GM21367 (cell line): Measurements from ENCODE around the gene CYP46A1.

Source experiments
- ATAC-seq: cut with Tn5 transposase; IDR thresholded peaks from one replicate; pipeline ENCODE4 v1.9.1; 2021; ENCODE audit not compliant: unreplicated experiment

Gene CYP46A1

DNA sequence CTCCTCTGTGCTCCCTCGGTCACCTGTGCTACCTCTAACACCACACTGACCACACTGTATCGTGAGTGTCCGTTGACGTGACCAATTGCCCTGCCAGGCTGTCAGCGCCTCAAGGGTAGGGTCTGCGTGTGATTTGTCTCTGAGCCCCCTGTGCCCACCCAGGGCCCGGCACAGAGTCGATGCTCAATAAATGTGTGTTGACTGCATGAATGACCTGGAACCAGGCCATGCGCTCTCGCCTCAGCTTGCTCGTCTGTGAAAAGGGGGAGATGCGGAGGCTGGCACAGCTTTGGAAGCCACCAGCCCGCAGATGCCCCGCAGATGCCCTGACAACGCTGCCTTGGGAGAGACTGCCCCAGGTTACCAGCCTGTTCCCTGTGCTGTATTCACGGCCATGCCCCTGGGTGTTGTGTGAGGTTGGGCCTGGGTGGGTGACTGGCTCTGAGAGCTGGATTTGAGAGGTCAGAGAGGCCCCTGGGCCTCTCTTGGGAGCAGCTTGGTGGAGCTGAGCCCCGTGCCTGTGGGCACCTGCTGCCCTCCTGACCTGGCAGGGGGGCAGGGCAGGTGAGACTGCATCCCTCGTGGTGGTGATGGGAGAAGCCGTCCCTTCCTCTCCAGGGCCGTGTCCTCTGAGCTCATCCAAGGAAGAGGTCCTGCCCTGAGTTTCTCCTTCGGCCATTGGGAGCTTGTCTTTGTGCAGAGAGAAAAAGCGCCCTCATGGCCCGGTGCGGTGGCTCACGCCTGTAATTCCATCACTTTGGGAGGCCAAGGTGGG is 43.2 kb downstream of the CYP46A1 start:
- ATAC-seq: no peak

DNA sequence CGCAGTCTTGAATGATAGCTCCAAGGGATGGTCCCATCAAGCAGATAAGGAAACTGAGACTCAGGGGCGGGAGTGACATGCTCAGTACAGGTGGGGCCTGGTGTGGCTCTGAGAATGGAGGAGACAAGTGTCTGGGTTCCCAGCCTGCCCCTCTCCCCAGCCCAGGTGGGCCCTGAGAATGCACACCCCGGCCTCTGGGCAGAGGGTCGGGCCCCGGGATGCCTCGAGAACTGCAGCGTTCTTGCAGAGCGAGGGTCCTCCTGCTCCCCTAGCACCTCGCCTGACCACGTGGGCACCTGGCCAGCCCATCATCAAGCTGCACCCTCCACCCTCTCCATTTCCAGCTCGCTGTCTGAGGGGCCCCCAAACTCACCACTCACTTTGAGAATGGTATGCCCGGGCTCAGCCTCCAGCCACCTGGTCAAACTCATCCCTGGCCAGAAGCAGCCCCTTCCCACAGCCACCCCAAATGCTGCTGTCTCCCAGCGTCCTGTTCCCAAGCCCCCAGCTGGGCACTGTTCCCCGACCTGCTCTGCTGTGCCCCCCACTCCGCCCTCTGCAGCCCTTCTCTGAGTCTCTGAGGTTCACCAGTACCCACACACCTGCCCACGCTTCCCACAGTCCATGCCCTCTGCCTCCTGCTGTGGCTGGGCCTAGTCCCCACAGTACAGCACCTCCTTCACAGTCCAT is 44.3 kb downstream of the CYP46A1 start:
- no peak for ATAC-seq

DNA sequence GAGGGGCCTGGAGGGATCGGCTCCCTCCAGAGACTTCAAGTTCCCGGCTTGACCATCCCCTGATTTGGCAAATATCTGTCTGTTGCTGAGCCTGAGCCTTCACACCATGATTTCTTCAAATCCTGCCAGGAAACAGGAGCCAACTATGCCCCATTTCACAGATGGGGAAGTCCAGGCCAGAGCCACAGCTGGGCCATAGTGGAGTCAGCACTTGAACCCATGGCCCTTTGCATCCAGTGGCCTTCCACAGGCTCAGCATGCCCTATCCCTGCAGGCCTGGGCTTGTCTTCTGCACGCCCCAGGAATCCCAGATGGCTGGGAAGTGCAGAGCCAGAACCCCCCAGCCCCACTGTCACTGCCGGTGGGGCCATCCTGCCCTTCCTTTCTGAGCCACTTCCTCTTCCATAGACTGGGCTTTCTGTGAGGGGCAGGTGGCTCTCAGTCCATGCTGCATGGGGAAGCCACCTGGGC is 44.9 kb downstream of the CYP46A1 start:
- no peak for ATAC-seq

DNA sequence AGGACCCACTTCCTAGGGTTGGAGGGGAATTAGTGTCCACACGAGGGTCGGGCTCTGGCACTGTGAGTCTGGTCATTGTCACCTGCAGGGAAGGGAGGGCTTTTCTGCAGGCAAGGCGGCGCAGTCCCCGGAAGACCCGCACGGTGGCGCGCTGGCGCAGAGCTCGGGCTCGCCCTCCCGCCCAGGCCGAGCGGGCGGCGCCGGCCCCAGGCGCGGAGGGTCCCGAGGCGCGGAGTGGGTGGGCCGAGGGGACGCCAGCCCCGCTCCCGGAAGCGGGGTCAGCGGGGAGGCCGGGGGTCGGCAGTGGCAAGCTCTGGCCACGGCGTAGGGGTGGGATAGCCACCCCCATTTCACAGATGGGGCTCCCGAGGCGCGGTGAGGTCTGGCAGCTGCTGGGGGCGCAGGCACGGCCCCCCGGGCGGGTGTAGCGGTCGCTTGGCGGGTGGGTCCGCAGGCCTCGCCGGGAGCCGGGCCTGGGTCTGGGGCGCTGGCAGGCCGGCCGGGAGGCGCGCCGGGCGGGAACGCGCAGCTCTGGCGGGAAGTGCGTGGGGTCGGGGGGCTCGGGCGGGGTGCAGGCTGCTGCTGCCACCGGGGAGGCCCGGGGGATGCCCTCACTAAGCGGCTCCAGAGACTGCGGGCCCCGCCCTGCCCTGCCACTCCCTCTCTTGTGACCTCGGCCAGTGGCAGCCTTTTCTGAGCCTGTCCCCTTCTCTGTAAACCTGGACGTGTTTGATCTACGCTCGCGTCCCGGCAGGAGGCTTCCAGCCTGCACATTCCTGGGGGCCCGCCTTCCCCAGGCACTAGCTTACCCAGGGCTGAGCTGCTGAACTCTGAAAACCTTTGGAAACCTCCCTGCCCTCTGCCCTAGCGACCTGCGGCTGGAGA is 46.1 kb downstream of the CYP46A1 start:
- ATAC-seq: no peak

DNA sequence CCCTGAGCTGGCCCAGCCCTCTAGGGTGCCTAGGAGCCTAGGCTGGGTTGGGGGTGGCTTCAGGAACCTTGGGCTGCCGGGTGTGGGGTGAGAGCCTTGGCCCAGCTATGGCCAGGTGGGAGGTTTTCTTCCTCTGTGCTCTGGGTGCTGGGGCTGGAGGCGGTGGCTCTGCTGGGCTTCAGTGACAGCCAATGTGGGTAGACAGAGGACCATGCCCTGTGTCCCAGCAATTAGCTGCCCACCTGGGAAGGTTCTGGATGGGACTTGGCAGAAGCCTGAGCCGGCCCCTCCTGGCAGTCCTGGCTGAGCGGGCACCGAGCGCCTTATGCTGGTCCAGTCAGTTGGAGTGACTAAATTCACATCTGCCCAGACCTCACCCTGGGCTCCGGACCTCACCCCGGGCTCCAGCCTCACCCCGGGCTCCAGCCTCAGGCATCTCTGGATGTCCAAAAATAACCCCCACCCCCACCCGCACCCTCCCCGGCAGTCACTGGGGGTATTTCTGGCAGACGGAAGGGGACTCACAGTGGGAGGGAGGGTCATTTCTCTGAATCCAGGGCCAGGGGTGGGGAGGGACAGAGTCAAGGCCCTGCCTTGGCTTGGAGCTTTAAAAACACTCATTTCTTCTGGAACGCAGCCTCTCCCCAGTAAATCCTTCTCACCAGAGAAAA is 46.9 kb downstream of the CYP46A1 start:
- ATAC-seq: no peak

DNA sequence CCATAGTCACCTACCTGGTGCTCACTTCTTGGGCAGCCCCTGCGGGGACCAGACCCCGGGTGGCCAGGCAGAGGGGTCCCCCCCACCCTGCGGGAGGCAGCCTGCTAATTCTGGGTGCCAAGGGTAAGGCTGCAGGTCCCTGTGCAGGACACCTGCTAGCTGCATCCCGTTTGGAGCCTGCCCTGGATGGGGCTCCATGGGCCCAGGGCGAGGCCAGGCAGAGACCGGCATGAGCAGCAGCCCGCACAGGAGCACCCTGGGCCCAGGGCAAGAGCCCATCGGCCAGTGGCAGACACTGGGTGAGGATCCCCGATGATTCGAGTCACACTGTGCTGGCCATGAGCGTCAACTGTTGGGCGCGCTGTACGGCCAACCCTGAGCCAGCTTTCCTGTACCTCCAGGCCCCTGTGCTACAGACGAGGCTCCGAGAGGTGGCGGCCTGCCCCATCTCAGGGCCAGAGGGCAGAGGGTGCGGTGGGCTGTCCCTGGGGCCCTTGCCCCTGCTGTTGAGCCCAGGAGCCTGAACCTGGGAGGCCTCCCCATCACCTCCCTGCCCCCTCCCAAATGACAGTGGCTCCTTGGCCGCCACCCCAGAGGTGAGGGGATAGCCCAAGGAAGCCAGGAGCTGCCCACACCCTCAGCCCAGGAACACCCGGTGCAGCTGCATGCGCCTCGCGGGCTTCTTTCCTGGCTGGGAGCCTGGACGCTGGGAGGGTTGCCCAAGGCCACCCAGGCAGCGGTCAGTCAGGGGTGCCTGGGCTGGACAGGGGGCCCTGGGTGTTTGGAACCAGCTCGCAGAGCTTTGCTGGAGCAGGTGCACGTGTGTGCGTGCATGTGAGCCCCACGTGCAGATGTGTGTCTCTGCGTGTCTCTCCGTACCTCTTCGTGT is 47.7 kb downstream of the CYP46A1 start:
- ATAC-seq: no peak

DNA sequence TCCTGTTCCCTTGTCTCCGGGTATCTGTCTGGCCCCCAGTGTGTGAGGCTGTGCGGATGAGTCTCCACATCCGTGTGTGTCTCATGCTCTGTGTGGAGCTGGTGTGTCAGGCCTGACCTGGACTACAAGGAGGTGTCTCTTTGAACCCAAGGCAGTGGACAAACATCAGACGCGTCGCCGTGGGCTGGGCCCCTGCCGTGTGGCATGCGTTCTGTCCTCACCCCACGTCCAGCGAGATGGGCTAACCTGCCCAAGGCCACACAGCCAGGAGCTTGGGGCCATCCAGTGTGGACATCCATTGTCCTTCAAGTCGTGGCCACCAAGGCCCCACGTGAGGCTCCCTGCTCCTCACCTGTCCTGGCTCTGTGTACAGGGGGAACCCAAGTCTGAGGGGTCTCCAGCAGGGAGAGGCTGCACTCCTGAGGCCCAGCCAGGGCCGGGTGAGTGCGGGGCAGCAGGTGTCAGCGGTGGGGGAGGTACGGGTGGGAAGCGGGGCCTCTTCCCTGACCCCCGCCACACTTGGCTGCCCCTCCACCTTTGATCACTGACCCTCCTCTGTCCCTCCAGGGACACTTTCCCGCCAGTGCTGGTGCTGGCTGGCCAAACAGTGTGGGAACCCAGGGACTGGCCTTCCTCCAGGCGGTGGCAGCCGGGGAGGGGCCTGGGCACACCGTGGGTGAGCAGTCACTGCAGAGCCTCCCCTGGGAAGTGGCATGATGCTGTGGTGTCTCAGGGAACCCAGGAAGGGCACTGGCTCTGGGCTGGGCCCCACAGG is 48.5 kb downstream of the CYP46A1 start:
- ATAC-seq: no peak

DNA sequence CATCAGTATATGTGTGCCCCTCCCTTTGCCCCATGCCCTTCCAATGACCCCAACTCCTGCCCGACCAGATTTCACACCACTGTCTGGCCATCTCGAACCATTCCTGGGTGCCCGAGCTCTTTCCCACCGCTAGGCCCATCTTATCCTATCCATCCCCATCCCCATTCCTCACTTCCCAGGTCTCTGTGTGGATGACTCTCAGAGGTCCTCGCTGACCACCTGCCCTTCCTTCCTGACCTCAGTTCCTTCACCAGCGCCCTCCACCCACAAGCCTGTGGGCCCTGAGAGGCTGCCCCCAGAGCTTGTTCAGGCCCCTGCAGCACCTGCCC is 49.1 kb downstream of the CYP46A1 start:
- ATAC-seq: no peak

DNA sequence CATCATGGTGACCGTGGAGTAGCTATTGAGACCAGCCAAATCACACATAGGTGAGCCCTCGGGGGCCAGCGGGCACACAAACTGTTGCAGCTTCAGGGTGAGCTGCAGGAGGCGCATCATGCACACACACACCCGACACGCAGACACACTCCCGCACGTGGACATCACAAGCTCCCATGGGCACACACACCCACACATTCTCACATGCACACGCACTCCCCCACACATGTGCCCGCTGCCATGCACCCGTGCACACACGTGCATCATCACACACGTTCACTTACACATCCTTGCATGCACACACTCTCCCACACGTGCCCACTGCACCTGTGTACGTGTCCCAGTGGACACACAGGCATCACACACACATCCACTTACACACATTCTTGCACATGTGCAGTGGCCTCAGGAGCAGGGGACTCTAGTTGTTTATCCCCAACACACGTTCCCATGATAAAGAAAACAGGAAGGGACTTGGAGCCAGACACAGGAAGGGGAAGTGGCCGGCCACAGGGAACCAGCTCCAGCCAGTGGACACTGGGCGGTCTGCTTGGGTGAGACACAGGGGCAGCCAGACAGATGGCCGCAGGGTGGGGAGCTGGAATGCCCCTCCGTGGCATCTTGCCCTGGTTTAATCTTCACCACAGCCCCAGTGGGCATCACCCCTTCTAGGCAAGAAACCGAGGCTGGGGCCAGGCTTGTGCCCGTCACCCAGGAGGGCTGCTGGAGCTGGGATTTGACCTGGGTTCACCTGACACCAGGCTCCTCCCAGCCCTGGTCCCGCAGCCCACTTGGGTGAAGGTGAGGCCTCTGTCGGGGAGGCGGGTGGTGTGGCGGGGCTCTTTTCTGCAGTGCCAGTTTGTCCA is 49.7 kb downstream of the CYP46A1 start:
- no peak for ATAC-seq

DNA sequence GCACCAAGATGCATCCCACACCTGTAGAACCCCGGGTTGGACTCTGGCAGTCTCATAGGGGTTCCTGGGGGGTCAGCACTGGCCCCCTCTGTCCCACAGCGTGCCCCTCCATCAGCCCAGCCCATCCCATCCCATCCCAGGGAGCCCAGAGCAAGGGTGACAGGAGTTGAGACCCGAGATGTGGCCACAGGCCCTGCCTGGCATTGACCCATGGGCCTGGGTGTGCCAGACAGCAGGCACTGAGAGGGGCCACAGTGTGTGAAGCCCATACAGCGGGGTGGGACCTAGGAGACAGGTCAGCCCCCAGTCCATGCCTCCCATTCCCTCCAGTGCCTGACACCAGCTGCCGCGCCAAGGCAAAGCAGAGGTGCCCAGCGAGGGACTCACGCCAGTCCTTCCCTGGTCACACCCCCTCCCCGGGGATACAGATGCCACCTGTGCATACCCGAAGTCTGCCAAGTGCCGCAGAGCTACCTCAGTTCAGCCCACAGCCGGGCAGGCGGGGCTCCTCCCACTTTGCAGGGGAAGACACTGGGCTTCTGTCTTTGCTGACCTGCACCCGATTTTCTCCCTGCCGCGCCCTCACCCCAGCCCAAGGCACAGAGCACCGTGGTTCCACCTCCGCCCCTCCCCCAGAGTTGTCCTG is 50.4 kb downstream of the CYP46A1 start:
- ATAC-seq: no peak

DNA sequence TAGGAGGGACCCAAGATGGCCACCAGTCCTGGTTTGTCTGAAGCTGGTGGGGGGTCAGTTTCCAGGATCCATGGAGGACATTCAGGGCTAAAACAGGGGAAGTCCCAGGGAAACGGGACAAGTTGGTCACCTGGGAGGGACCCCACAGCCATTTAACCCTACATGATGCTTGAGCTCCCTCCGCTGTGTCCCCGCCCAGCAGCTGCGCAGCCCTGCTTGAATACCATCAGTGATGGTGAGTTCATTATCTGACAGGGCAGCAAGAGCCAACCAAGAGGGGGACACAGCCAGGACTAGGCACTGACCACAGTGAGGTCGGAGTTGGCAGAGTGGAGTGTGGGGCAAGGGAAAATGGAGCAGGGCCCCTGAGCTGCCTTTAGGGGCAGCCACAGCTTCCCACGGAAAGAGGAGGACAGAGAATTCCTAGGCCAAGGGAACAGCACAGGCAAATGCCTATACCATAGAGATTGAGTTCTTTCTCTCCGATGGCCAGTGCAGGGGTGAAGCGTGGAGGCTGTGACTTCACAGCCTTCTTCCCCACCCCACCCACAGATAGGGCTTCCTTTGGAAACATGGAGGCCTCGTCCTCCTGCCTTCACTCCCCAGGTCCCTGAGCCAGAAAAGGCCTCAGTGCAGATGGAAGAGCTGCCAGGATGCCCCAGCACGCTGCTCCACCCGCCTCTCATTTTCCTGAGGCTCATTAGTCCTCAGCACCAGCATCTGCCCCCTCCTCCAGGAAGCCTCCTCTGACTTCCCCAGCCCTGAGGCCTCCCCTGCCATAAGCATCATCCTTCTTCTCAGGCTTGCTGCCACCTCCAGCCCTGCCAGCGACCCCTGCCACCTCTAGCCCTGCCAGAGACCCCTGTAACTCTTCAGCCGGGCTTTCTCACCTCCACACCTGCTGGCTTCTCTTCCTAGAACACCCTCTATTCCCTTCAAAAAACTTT is 51.4 kb downstream of the CYP46A1 start:
- no peak for ATAC-seq

DNA sequence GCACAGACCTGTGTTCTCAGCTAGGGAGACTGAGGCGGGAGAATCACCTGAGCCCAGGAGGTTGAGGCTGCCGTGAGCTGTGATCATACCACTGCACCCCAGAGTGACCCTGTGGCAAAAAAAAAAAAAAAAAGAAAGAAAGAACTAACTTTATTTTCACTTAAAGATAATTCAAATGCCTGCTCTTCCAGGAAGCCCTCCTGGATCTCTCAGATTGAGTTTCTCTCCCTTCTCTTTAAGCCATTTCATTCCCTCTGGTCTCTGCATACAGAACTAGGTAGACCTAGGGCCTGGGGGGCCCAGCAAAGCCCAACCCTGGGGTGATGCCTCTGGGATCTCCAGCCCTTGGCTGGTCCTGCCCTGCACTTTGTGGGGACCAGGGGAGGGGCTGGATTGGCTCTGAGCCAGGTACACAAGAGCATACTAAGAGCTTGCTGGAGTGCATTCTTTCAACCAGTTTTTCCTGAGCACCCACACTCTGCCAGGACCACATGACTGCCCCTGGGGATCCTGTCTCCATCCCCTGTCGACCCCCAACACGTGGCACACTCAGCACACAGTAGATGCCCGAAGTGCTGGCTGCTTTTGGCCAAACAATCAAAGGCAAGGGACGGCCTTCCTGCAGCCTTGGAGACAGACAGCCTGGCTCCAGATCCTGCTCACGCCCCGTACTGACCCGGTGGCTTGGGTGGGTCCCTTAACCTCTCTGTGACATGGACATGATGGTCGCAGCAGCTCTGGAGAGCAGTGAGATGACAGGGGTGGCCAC is 52.7 kb downstream of the CYP46A1 start:
- no peak for ATAC-seq

DNA sequence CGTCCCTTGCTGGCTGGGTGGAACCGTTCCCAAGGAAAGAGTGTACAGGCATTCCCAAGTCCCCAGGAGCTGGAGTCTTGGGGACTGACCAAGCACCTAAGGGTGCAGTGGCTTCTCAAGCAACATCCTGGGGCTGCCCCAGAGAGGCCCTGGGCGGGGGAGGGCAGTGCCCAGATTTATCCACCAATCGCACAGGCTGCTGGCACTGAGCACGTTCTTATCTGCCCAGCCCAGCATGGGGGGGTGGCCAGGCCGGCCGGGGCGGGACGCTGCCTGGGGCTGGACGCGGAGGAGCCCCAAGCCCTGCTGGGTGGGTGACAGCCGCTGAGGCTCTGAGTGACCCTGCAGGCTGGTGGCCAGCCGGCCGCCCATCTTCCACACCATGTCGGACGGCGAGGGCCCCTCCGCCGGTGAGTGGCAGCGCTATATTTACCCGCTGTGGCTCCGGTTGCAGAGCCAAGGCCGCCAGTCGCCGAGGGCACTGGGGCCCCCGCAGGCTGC is 53.4 kb downstream of the CYP46A1 start:
- ATAC-seq: no peak

DNA sequence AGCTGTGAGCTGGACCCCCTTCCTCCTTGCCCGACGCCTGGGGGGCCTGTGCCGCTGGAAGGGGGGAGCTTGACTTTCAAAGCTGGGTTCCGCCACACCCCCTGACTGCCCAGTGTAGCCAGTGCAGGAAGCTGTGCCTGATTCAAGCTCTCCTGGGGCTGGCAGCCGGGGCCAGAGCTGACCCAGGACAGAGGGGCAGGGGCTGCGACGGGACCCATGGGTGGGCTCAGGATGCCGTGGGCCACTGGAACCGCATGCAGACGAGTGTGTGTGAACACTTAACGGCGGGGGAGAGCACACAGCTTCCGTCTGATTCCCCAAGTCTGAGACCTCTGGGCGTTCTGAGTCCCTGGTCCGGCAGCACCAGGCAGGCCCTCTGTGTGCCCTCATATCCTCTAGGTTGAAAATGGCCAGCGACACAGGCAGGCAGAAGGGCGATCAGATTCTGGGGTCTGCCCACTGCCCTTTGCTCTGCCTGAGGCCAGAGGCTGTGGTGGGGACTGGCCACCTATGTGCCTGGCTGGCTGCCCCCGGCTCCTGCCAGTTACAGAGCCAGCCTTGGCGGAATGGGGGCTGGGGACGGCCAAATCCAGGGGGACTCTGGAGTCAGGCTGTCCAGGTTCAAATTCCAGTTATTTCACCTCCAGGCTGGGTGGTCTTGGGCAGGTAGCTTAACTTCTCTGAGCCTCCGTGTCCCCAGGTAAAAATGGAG is 54.0 kb downstream of the CYP46A1 start:
- ATAC-seq: no peak

DNA sequence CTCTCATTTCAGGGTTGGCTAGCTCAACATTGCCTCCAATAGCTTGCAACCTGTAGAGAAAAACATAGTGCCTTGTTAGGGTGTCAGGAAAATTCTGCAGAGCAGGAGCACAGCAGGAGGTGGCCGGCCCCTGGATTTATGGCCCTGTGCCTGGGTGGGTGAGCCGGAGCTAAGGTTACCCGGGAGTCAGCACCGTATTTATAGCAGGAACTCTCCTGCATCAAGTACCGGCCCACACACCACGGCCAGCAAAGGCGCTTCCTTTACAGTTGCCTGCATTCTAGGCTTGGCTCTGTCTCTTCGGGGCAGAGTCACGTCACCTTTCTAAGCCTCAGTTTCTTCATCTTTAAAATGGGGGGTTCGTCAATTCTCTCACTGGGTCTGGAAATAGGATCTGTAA is 56.3 kb downstream of the CYP46A1 start:
- no peak for ATAC-seq
